H1 (cell line): Measurements from ENCODE around the gene ZNF443. TPM values are rescaled to one million over a fixed set of nuclear protein-coding genes. Genes with fewer than 3 reads are reported as not detected.

Experiments
- CHD7 ChIP-seq: fragments of 300-600 bp; sonication (generic); IDR thresholded peaks from 2 replicates; pipeline ENCODE4 v1.7.1; 2012; ENCODE audit warnings: low read length, moderate library complexity, mild to moderate bottlenecking, inconsistent platforms; ENCODE audit not compliant: insufficient replicate concordance
- polyA plus RNA-seq, 7 experiments: library from polyadenylated mRNA; depleted of rRNA in 3 of 7; stranded (reverse) in 5 of 7; unstranded in 2 of 7; fragments of >200 nt in 5 of 7; fragments of 200-250 nt in 2 of 7; gene quantifications; 1 replicate in 5 of 7; 2 replicates in 1 of 7; 4 replicates in 1 of 7; pipeline versions ENCODE4 v1.2.1 to v1.2.3, GENCODE V29; 2011 to 2013; ENCODE audit warnings: missing spikeins in 2 of 7, mixed read lengths in 2 of 7
- total RNA-seq: library from RNA; stranded (reverse); fragmentation: NEBNext Ultra II Directional; extraction: Animal tissue kit (Norgen Biotek cat#: 25700); gene quantifications from 2 replicates; pipeline ENCODE4 v1.2.1, GENCODE V29; 2021

ZNF443 gene
- total and polyA plus RNA-seq, 2 of the 8 experiments (the other 6 are each of a cell fraction or from before 2014, with no cell fraction given): 1.4 to 7.8 TPM

DNA sequence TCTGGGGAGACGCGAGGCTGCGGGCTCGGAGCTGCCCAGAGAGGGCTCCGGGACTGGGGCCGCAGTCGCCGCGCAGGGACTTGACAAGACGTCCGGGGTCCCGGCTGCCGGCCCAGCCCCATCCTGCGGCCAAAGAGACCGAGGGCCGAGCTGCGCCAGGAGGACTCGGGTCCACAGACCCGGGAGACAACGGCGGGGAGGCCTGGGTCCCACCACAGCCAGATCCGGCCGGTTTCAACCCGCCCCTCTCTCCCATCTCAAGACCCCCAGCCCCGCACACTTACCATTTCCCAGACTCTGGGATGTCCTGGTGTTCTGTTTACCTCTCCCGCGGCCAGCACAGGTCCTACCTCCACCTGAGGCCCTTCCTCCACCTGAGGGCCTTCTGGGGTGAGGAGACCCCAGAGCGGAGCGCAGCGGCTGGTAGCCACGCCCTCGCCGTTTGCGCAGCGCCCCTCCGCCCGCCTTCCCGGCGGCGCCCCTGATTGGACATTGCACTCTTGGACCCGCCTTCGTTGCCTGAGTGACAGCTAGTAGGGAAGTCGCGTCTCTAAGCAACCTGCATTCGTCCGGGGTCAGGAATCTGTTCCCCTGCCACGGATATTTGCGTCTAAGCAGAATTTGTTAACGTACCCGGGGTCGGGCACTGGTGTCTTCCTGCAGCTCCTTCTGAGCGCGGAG is 43.7 kb upstream of the ZNF443 start, which contains the start of gene ZNF709 (continued):
- TF ChIP-seq CHD7: no peak
